Measurements from ENCODE around the gene CRMP1.
"Not testable (repeated sequence)": the region's sequence is repeated elsewhere in the genome, so short reads cannot be mapped to it uniquely, and the experiment has no call there.

Gene CRMP1

GRCh38 chr4:5887361-5888221 is 5.3 kb downstream of the CRMP1 start:
- no peak for DNase-seq

DNA sequence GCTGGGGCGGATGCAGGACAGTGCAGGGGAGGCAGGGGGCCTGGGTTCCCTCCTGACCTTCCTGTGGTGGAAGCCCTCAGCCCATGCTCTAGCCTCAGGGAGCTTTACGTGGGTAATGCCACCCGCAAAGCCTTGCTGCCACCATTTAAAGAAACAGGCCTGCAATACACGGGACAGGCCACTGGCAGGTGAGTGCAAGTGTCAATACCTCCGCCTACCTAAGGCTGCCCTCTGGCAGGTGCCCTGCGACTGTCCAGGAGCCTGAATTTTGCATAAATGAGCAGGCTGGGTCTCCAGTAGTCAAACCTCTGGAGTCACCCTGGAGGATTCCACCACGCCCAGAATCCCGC is 5.9 kb downstream of the CRMP1 start:
- no peak for DNase-seq

DNA sequence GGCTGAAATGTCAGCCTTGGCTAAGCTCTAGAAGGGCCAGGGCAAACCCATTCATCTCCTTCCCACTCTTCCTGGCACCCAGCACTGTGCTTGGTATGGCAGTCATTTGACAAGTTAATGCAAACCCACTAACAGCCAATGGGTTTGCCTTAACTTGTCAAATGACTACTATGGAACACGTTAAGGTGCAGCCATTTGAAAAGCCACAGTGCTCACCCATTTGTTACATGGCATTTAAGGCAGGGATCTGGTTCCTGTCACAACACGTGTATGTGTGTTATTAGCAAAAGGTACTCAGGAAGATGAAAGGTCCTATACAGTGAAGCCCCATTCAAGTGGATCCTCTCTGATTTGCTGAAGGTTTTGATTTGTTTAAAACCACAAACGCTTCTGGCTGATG is 7.2 kb downstream of the CRMP1 start:
- no peak for DNase-seq

DNA sequence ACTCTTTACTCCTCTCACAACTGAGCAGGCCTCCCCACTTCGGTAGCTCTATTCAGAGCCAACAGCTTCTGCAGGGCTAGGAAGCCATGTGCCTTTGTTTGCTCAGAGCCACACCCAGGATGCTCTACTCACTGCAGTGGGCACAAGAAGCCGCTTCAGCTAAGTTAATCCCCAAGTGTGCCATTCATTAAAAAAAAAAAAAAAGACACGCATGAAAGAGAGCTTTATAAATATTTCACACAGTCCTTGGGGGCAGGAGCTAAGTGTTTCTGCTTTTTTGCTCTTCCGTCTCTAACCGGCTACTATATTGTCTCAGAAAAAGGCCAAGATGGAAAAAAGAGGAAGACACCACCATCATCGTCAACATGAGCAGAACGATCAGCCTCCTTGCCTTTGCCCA is 8.1 kb downstream of the CRMP1 start:
- DNase-seq, result peak; percentile 34

GRCh38 chr4:5883916-5884315 is 9.0 kb downstream of the CRMP1 start:
- DNase-seq, result peak; percentile 62

GRCh38 chr4:5882947-5883346 is 9.9 kb downstream of the CRMP1 start:
- DNase-seq, result no peak

- DNase-seq, result no peak
Measured at GRCh38 chr4:5881340-5881739, 11.5 kb downstream of the CRMP1 start.

GRCh38 chr4:5878359-5878758 is 14.5 kb downstream of the CRMP1 start:
- no peak for DNase-seq

- DNase-seq, result no peak
Measured at GRCh38 chr4:5877392-5877791, 15.5 kb downstream of the CRMP1 start.

DNA sequence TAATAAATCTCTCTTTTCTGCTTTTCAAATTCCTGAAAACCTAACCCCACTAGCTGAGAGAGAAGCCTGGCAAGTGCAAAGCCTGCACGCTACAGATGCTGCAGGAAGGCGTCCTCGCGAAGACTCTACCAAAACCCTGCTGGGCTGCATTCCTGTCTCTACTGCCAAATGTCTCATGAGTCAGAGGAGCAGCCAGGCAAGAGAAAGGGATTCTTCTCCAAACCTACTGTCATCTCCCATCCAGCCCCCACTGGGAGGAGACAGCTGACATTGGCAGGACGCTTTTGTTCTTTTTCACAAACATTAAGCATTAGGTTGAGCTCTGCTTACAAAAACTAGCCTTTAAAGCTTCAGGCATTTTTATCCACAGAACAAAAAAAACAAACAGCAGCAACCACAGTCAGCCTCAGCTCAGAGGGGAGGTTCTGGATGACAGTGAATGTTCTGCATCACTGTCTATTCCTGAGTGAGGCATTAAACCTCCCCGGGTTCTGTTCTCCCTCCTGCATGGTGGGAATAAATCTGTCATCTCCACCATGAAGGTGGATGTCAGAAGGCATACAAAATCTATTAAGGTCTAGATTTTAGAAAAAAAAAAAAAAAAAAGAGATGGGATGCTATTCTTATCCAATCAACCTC is 18.0 kb downstream of the CRMP1 start:
- DNase-seq, result no peak

GRCh38 chr4:5870701-5871100 is 22.2 kb downstream of the CRMP1 start:
- peak; percentile 34 for DNase-seq

DNA sequence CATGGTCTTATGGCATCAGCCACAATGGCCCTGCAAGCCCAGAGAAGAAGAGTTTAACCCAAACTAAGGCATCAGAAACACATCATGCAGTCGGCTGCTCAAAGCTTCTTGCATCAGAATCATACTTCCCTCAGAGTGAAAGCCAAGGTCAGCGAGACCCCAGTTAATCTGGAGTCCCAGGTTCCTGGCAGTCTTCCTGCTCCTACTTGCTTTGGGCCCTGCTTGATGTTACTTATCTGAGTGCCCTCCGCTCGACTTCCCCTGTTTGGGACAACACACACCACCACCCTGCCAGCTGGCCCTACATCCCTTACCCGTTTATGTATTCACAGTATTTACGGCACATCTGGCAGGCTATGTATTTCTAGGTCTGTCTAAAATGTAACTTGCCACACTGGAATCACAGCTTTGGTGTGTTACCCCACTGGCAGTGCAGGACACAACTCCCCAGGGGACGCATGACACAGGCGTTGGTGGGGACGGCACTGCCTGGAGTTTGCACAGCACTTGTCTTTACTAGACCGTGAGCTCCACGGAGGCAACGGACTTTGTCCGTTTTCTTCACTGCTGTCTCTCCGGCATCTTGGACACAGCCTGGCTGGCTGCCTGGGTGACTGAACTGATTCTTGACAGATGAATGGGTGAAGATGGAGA is 22.8 kb downstream of the CRMP1 start:
- no peak for DNase-seq

DNA sequence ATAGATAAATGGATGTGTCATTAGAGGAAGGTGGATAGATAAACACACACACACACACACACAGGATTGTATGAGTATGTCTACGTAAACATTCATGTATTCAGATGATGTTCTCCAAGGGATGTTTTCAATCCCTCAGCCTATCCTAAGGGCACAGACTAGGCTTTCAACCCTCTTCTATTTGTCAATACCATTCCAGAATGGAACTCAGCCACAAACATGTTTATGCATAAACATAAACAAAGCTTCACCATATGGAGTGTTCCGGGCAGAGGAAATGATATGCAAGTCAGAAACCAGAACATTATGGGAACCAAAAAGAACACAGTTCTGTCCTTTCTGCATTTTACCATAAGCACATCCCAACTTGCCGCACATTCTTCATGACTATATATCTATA is 25.0 kb downstream of the CRMP1 start:
- no peak for DNase-seq

- no peak for DNase-seq
Measured at GRCh38 chr4:5866841-5867813, 25.8 kb downstream of the CRMP1 start.

GRCh38 chr4:5865896-5866599 is 26.8 kb downstream of the CRMP1 start:
- no peak for DNase-seq

GRCh38 chr4:5863461-5864113 is 29.3 kb downstream of the CRMP1 start:
- DNase-seq, result no peak

DNA sequence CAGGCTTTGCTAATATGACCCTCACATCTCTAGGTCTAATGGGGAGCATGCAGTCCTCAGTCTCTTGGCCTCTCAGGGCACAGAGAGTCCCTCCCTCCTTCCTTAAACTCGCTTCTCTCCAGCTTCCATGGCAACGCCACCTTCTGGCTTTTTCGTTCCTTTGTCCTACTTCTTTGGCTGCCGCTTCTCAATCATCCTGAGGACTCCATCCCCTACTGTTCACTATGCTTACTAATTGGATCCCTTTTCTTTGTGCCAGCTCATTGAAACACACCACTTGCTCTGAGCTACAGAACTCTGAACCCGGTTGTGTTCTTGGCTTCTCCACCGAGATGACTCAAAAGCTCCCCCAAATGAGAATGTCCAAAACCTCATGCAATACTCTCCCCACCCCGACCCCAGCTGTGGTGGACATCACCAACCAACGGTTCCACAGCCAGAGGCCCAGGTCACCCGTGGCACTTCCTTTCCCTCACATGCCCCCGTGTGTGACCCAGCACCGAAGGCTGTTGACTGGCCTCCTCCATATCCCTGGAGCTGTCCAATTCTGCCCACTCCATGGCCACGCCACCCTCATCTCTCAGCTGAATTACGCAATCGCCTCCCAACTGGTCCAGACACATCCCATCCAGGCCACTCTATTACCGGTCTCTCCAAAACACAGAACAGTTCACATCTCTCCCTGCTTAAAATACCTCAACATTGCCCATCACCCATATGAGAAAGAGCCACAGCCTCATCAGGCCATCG is 34.7 kb downstream of the CRMP1 start:
- DNase-seq, result no peak

GRCh38 chr4:5857199-5857598 is 35.7 kb downstream of the CRMP1 start:
- DNase-seq, result no peak

DNA sequence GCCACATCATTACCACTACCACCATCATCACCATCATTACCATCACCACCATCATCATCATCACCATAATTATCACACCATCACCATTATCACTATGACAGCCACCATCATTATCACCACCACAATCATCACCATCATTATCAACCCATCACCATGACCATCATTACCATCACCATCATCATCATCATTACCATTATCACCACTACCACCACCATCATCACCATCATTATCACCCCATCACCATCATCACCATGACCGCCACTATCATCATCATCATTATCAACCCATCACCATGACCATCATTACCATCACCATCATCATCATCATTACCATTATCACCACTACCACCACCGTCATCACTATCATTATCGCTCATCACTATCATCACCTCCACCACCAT is 36.5 kb downstream of the CRMP1 start:
- not testable (repeated sequence) for DNase-seq

DNA sequence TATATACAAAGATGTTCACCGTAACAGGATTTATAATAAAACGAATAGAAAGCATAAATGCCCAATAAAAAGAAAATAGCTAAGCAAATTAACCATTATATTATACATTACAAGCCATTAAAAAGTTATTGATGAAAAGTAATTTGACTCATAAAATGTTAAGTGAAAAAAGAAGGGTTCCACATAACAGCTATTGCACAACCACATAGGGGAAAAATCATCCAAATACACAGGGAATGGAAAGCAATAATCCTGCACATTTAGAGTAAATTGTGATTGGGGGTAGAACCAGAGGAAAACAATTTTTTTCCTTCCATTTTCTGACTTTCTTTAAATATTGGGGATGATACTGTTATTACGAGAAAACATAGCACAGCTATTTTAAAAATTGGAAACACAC is 38.0 kb downstream of the CRMP1 start:
- no peak for DNase-seq
